ENCODE data around the gene EPG5. TPM values are rescaled to one million over a fixed set of nuclear protein-coding genes. Genes with fewer than 3 reads are reported as not detected.
"Not testable (repeated sequence)": the region's sequence is repeated elsewhere in the genome, so short reads cannot be mapped to it uniquely, and the experiment has no call there.

EPG5 gene
- total and polyA plus RNA-seq, 2 donors from 2014 or later, result 4.8 to 32.5 TPM

DNA sequence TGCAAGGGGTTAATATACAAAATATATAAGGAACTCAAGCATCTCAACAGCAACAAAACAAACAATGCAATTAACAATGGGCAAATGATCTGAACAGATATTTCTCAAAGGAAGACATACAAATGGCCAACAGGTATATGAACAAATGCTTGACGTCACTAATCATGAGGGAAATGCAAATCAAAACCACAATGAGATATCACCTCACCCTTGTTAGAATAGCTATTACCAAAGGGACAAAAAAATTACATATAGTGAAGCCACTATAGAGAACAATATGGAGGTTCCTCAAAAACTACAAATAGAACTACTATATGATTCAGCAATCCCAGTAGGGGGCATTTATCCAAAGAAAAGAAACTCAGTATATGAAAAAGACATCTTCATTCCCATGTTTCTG is 145.4 kb downstream of the EPG5 start:
- Histone ChIP-seq H3K4me3 (ENCODE audit: low read length in 3 of 3) (no peak overlapping the region), H3K27ac (ENCODE audit: low read depth in 2 of 2, low read length in 2 of 2) (no peak overlapping the region), H3K9me3 (ENCODE audit: control insufficient read depth in 2 of 3, insufficient read depth in 1 of 3, low read length in 3 of 3) (no peaks in the 10 kb centered on the region), H3K36me3 (ENCODE audit: control insufficient read depth in 2 of 3, insufficient read depth in 3 of 3, low read length in 3 of 3) (no peaks in the 10 kb centered on the region), H3K27me3 (ENCODE audit: control insufficient read depth, insufficient read depth, low read length) (no peaks in the 10 kb centered on the region), H3K4me1 (ENCODE audit: control insufficient read depth in 2 of 3, insufficient read depth in 2 of 3, low read depth in 1 of 3, low read length in 3 of 3) (no peaks in the 10 kb centered on the region), H3K9ac (ENCODE audit: low read length in 3 of 3) (no peak overlapping the region)
- DNase-seq (no peak), FAIRE-seq (no peak)
- no peak for TF ChIP-seq CTCF (IDR thresholded peaks at IDR 0.05; ENCODE audit: borderline replicate concordance, extremely low read depth, insufficient read depth)
- intact Hi-C loops (cut with DNase I), result no loop called here

DNA sequence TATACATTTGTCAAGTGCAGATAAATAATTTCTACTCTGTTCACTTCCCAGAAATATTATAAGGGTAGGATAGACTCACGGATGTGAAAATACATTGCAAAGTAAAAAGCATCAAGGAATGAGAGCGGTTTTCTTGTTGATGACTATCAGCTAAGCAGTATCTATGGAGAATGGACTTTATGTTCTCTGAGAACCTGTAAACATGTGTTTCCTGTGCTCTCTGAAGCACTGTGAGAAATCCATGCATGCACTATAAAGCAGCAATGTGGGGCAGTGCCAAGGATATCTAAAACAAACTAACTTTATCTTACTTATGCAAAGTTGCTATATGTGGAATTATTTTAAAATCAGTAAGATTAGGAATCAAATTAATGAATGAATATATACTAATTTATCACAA is 146.1 kb downstream of the EPG5 start:
- DNase-seq, result no peak
- Histone ChIP-seq H3K9ac (ENCODE audit: low read length in 3 of 3) (no peak overlapping the region), H3K27ac (ENCODE audit: low read depth in 2 of 2, low read length in 2 of 2) (no peak overlapping the region), H3K4me1 (ENCODE audit: control insufficient read depth in 2 of 3, insufficient read depth in 2 of 3, low read depth in 1 of 3, low read length in 3 of 3) (no peaks in the 10 kb centered on the region), H3K9me3 (ENCODE audit: control insufficient read depth in 2 of 3, insufficient read depth in 1 of 3, low read length in 3 of 3) (no peaks in the 10 kb centered on the region), H3K4me3 (ENCODE audit: low read length in 3 of 3) (no peak overlapping the region), H3K36me3 (ENCODE audit: control insufficient read depth in 2 of 3, insufficient read depth in 3 of 3, low read length in 3 of 3) (no peaks in the 10 kb centered on the region), H3K27me3 (ENCODE audit: control insufficient read depth, insufficient read depth, low read length) (no peaks in the 10 kb centered on the region)
- no peak for TF ChIP-seq CTCF (IDR thresholded peaks at IDR 0.05; ENCODE audit: borderline replicate concordance, extremely low read depth, insufficient read depth)
- FAIRE-seq, result no peak
- intact Hi-C loops (cut with DNase I), result no loop called here

GRCh38 chr18:45820106-45820745 is 146.9 kb downstream of the EPG5 start:
- no peak for DNase-seq
- intact Hi-C loops (cut with DNase I), result no loop called here
- no peak overlapping the region for H3K4me3 ChIP-seq (ENCODE audit: low read length in 3 of 3)
- no peak overlapping the region for H3K9ac ChIP-seq (ENCODE audit: low read length in 3 of 3)
- no peaks in the 10 kb centered on the region for H3K9me3 ChIP-seq (ENCODE audit: control insufficient read depth in 2 of 3, insufficient read depth in 1 of 3, low read length in 3 of 3)
- no peak overlapping the region for H3K27ac ChIP-seq (ENCODE audit: low read depth in 2 of 2, low read length in 2 of 2)
- FAIRE-seq, result no peak
- no peaks in the 10 kb centered on the region for H3K4me1 ChIP-seq (ENCODE audit: control insufficient read depth in 2 of 3, insufficient read depth in 2 of 3, low read depth in 1 of 3, low read length in 3 of 3)
- no peaks in the 10 kb centered on the region for H3K36me3 ChIP-seq (ENCODE audit: control insufficient read depth in 2 of 3, insufficient read depth in 3 of 3, low read length in 3 of 3)
- TF ChIP-seq CTCF (IDR thresholded peaks at IDR 0.05; ENCODE audit: borderline replicate concordance, extremely low read depth, insufficient read depth), result no peak
- no peaks in the 10 kb centered on the region for H3K27me3 ChIP-seq (ENCODE audit: control insufficient read depth, insufficient read depth, low read length)

DNA sequence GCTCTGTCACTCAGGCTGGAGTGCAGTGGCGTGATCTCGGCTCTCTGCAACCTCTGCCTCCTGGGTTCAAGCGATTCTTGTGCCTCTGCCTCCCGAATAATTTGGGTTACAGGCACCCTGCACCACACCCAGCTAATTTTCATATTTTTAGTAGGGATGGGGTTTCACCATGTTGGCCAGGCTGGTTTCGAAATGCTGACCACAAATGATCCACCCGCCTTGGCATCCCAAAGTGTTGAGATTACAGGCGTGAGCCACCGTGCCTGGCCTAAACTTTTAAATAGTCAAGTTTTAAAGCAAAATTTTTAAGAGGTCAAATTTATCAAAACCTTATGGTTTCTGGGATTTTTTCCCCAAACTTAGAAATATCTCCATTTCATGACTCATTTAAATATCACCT is 148.4 kb downstream of the EPG5 start:
- H3K4me1 ChIP-seq (ENCODE audit: control insufficient read depth in 2 of 3, insufficient read depth in 2 of 3, low read depth in 1 of 3, low read length in 3 of 3); H3K27ac ChIP-seq (ENCODE audit: low read depth in 2 of 2, low read length in 2 of 2); DNase-seq; intact Hi-C loops (cut with DNase I); FAIRE-seq; H3K4me3 ChIP-seq (ENCODE audit: low read length in 3 of 3); H3K9me3 ChIP-seq (ENCODE audit: control insufficient read depth in 2 of 3, insufficient read depth in 1 of 3, low read length in 3 of 3); H3K27me3 ChIP-seq (ENCODE audit: control insufficient read depth, insufficient read depth, low read length); H3K9ac ChIP-seq (ENCODE audit: low read length in 3 of 3); H3K36me3 ChIP-seq (ENCODE audit: control insufficient read depth in 2 of 3, insufficient read depth in 3 of 3, low read length in 3 of 3): not testable (repeated sequence)

All from kidney (tissue), 14 donors.